ENCODE measurements around the gene TRAPPC3L. TPM values are rescaled to one million over a fixed set of nuclear protein-coding genes. Genes with fewer than 3 reads are reported as not detected.

The TRAPPC3L gene
- total RNA-seq, 1 experiment from 2014 or later, result not detected

GRCh38 chr6:116500969-116501433 lies 44.5 kb downstream of the TRAPPC3L start:
- Histone ChIP-seq H3K4me1 (ENCODE audit: insufficient read depth, low read length) (no peaks in the 10 kb centered on the region), H2AK5ac (ENCODE audit: insufficient read length, low read length) (no peak overlapping the region), H2AFZ (ENCODE audit: low read length) (no peak overlapping the region), H3K4me2 (ENCODE audit: insufficient read depth, insufficient read length, low read length) (no peak overlapping the region), H3K56ac (ENCODE audit: insufficient read length, low read depth, low read length) (no peak overlapping the region), H4K5ac (ENCODE audit: insufficient read length, low read depth, low read length) (no peak overlapping the region), H3K14ac (ENCODE audit: insufficient read depth, low read length) (no peak overlapping the region), H2BK12ac (ENCODE audit: insufficient read length, low read depth, low read length) (no peak overlapping the region), H3K79me1 (ENCODE audit: insufficient read depth, low read depth, low read length, poor library complexity, severe bottlenecking) (no peaks in the 10 kb centered on the region), H2BK20ac (ENCODE audit: low read depth, low read length, poor library complexity, severe bottlenecking) (no peak overlapping the region), H4K8ac (replicated peaks; ENCODE audit: insufficient read length, low read depth, low read length) (peak overlapping the region; percentile 26), H2BK120ac (ENCODE audit: low read depth, low read length, poor library complexity, severe bottlenecking) (no peak overlapping the region), H4K20me1 (ENCODE audit: control insufficient read depth, insufficient read depth, insufficient read length) (no peaks in the 10 kb centered on the region), H3K9ac (ENCODE audit: extremely low read depth, insufficient read length, low read length) (no peak overlapping the region), H4K91ac (ENCODE audit: insufficient read length, low read depth, low read length) (no peak overlapping the region), H2BK5ac (ENCODE audit: insufficient read length, low read length) (no peak overlapping the region), H3K23ac (ENCODE audit: insufficient read length, low read depth, low read length) (no peak overlapping the region), H2BK15ac (ENCODE audit: low read depth, low read length) (no peak overlapping the region), H3T11ph (ENCODE audit: low read length) (no peak overlapping the region), H3K27ac (ENCODE audit: insufficient read length, low read depth, low read length) (no peak overlapping the region), H3K27me3 (ENCODE audit: insufficient read depth, low read length) (no peaks in the 10 kb centered on the region), H3K9me3 (ENCODE audit: control insufficient read depth, low read depth, low read length) (no peaks in the 10 kb centered on the region), H3K18ac (ENCODE audit: insufficient read length, low read depth, low read length) (no peak overlapping the region), H3K4ac (ENCODE audit: low read depth, low read length) (no peak overlapping the region), H3K79me2 (ENCODE audit: insufficient read depth, low read length) (no peaks in the 10 kb centered on the region), H3K23me2 (ENCODE audit: insufficient read length, low read depth, low read length, poor library complexity, severe bottlenecking) (no peaks in the 10 kb centered on the region)
- H3K27ac Mint-ChIP-seq, result no peak overlapping the region; a peak in 1 of 7 replicates
- peaks cover 2 to 10% (median 4%) of the 10 kb centered on the region in 3 experiments; a peak in 3 of 7 replicates for H3K36me3 Mint-ChIP-seq (ENCODE audit: insufficient read depth in 1 of 3, low read depth in 3 of 3)
- peaks cover 15 to 16% of the 10 kb centered on the region in 2 experiments; a peak in 4 of 5 replicates for H3K9me3 Mint-ChIP-seq
- peak; percentile 39 for DNase-seq
- no peak overlapping the region for H3K4me3 Mint-ChIP-seq
- peaks cover 0 to 7% of the 10 kb centered on the region in 2 experiments; a peak in 2 of 4 replicates for H3K4me1 Mint-ChIP-seq
- no peak for TF ChIP-seq CTCF (conservative IDR thresholded peaks at IDR 0.05)
- no CpG with 5 or more reads among the region's 9 CpGs for WGBS (ENCODE audit: extremely low coverage, insufficient read length, low lambda C conversion rate)
- peaks cover 5% of the 10 kb centered on the region; the same call in 1 of the 2 replicates for H3K27me3 Mint-ChIP-seq (ENCODE audit: low read depth)

All from H9 (cell line).